ENCODE data around the gene RFNG. TPM values are rescaled to one million over a fixed set of nuclear protein-coding genes. Genes with fewer than 3 reads are reported as not detected.

The RFNG gene
- total and polyA plus RNA-seq, 2 of the 13 experiments (the other 11 are each of a cell fraction or from before 2014, with no cell fraction given): 61.4 to 64.0 TPM

- peak; percentile 92; the same call in 1 of the 2 replicates for TF ChIP-seq ZNF614 (CRISPR knock-in tag; IDR thresholded peaks at IDR 0.05; ENCODE audit: borderline replicate concordance)
- TF ChIP-seq ZNF670 (CRISPR knock-in tag; IDR thresholded peaks at IDR 0.05; ENCODE audit: borderline replicate concordance): peak; percentile 61
- TF ChIP-seq THAP7 (CRISPR knock-in tag; IDR thresholded peaks at IDR 0.05): peak; percentile 85; the same call in 1 of the 2 replicates
- TF ChIP-seq PHF20 (CRISPR knock-in tag; IDR thresholded peaks at IDR 0.05): peak; percentile 97
- TF ChIP-seq ZNF501 (CRISPR knock-in tag; IDR thresholded peaks at IDR 0.05): peak; percentile 50; the same call in 1 of the 2 replicates
- TF ChIP-seq ZNF841 (CRISPR knock-in tag; IDR thresholded peaks at IDR 0.05; ENCODE audit: borderline replicate concordance): no peak
- 0 out of 2 replicates have a peak, but pooled peaks have one; percentile 56 for TF ChIP-seq HES4 (CRISPR knock-in tag; IDR thresholded peaks at IDR 0.05; ENCODE audit: borderline replicate concordance)
- 0 out of 2 replicates have a peak, but pooled peaks have one; percentile 65 for TF ChIP-seq ZNF552 (CRISPR knock-in tag; IDR thresholded peaks at IDR 0.05; ENCODE audit: borderline replicate concordance)
- TF ChIP-seq HMGA1 (CRISPR knock-in tag; conservative IDR thresholded peaks at IDR 0.05): no peak
- peak; percentile 78 for TF ChIP-seq PPARG (CRISPR knock-in tag; conservative IDR thresholded peaks at IDR 0.05)
- peak; percentile 60 for TF ChIP-seq SOX5 (CRISPR knock-in tag; IDR thresholded peaks at IDR 0.05; ENCODE audit: borderline replicate concordance)
- no peak for TF ChIP-seq SATB2 (CRISPR knock-in tag; IDR thresholded peaks at IDR 0.05)
- TF ChIP-seq TFAP4 (IDR thresholded peaks at IDR 0.05; ENCODE audit: borderline replicate concordance, low read depth): no peak; the same call in 1 of the 2 replicates
- TF ChIP-seq NR0B2 (CRISPR knock-in tag; IDR thresholded peaks at IDR 0.05): peak; percentile 97
- no peak for TF ChIP-seq USF2 (IDR thresholded peaks at IDR 0.05; ENCODE audit: low read depth, low read length)
- TF ChIP-seq USF2 (CRISPR knock-in tag; IDR thresholded peaks at IDR 0.05; ENCODE audit: borderline replicate concordance): no peak; the same call in 1 of the 2 replicates
- TF ChIP-seq MXI1 (IDR thresholded peaks at IDR 0.05; ENCODE audit: borderline replicate concordance, low read depth, low read length): peak; percentile 89; the same call in 2 of the 3 replicates
- TF ChIP-seq BRCA1 (CRISPR knock-in tag; IDR thresholded peaks at IDR 0.05): 0 out of 2 replicates have a peak, but pooled peaks have one; percentile 5
- TF ChIP-seq SP5 (CRISPR knock-in tag; IDR thresholded peaks at IDR 0.05; ENCODE audit: borderline replicate concordance, low read depth): no peak; the same call in 1 of the 2 replicates
- no peak for TF ChIP-seq BCLAF1 (IDR thresholded peaks at IDR 0.05)
- no peak for TF ChIP-seq NR3C1 (CRISPR knock-in tag; IDR thresholded peaks at IDR 0.05)
- peak; percentile 71 for TF ChIP-seq FOXA3 (CRISPR knock-in tag; IDR thresholded peaks at IDR 0.05)
These were observed 14.2 kb upstream of the RFNG start, which contains the start of gene DUS1L (continued) for GRCh38 chr17:82065638-82066303.
